Measurements from ENCODE around the gene GFRA1.

GRCh38 chr10:116237260-116237659 is 35.7 kb downstream of the GFRA1 start:
- TF ChIP-seq GATA2 (IDR thresholded peaks at IDR 0.05; ENCODE audit: low read depth, low read length) (no peak), GATA3 (IDR thresholded peaks at IDR 0.05; ENCODE audit: low read depth, low read length) (no peak)
